GM23248 (cell line): ENCODE results near the gene WDR70.

Experiments
- EZH2 ChIP-seq: fragments of 200-600 bp; sonication (generic); IDR thresholded peaks from 2 replicates; pipeline ENCODE4 v1.6.1; 2018; ENCODE audit warnings: antibody characterized with exemption, mild to moderate bottlenecking; ENCODE audit not compliant: insufficient read depth, poor library complexity, severe bottlenecking
- EZH2phosphoT487 ChIP-seq: fragments of 200-600 bp; sonication (generic); IDR thresholded peaks from 2 replicates; pipeline ENCODE4 v1.6.1; 2018; ENCODE audit warnings: antibody characterized with exemption, moderate library complexity, mild to moderate bottlenecking, low read depth; ENCODE audit not compliant: insufficient read depth

- TF ChIP-seq EZH2phosphoT487 = no peak
- TF ChIP-seq EZH2 = no peak
Observed at GRCh38 chr5:37756248-37756647, 377.1 kb downstream of the WDR70 start.
